ENCODE data around the gene PSMA6. TPM values are rescaled to one million over a fixed set of nuclear protein-coding genes. Genes with fewer than 3 reads are reported as not detected.

The PSMA6 gene
- total and polyA plus RNA-seq, 2 of the 13 experiments (the other 11 are each of a cell fraction or from before 2014, with no cell fraction given) = 525 to 1,109 TPM

DNA sequence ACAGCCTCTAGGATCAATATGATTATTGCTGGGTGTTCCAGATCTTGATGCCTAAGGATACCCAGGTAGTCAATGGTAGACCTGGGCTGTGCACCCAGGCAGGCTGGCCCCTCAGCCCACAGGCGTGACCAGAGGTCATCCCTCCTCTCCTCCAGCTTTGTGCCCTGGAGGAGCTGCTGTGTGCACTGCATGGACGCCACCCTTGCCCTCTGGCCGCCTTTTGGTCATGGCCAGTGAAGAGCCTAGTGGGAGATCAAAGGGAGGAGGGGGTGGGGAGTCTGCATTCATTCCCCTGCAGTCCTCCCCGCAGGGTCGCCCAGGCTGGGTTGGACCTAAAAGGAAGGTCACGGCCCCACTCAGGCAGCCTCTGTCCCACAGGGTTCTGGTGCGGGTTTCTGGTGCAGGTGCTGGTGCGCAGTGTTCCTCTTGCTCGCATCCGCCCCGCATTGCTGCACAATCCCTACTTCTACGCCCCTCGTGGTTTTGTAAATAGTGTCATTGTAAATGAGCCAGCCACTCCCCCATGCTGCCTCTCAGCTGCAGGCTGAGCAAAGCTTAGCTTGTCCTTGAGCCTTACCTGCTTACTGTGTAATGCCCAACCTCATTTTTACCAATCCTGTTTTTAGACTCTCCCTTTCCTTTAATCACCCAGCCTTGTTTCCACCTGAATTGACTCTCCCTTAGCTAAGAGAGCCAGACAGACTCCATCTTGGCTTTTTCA lies 55.3 kb downstream of the PSMA6 start (continued):
- TF ChIP-seq, protein P1, sequence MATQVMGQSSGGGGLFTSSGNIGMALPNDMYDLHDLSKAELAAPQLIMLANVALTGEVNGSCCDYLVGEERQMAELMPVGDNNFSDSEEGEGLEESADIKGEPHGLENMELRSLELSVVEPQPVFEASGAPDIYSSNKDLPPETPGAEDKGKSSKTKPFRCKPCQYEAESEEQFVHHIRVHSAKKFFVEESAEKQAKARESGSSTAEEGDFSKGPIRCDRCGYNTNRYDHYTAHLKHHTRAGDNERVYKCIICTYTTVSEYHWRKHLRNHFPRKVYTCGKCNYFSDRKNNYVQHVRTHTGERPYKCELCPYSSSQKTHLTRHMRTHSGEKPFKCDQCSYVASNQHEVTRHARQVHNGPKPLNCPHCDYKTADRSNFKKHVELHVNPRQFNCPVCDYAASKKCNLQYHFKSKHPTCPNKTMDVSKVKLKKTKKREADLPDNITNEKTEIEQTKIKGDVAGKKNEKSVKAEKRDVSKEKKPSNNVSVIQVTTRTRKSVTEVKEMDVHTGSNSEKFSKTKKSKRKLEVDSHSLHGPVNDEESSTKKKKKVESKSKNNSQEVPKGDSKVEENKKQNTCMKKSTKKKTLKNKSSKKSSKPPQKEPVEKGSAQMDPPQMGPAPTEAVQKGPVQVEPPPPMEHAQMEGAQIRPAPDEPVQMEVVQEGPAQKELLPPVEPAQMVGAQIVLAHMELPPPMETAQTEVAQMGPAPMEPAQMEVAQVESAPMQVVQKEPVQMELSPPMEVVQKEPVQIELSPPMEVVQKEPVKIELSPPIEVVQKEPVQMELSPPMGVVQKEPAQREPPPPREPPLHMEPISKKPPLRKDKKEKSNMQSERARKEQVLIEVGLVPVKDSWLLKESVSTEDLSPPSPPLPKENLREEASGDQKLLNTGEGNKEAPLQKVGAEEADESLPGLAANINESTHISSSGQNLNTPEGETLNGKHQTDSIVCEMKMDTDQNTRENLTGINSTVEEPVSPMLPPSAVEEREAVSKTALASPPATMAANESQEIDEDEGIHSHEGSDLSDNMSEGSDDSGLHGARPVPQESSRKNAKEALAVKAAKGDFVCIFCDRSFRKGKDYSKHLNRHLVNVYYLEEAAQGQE (IDR thresholded peaks at IDR 0.05; ENCODE audit: borderline replicate concordance in 1 of 2, low read depth in 1 of 2, low read length in 2 of 2) = peak in 1 of 2 experiments; percentile 59; a peak in 1 of 4 replicates
- TF ChIP-seq, protein P2, sequence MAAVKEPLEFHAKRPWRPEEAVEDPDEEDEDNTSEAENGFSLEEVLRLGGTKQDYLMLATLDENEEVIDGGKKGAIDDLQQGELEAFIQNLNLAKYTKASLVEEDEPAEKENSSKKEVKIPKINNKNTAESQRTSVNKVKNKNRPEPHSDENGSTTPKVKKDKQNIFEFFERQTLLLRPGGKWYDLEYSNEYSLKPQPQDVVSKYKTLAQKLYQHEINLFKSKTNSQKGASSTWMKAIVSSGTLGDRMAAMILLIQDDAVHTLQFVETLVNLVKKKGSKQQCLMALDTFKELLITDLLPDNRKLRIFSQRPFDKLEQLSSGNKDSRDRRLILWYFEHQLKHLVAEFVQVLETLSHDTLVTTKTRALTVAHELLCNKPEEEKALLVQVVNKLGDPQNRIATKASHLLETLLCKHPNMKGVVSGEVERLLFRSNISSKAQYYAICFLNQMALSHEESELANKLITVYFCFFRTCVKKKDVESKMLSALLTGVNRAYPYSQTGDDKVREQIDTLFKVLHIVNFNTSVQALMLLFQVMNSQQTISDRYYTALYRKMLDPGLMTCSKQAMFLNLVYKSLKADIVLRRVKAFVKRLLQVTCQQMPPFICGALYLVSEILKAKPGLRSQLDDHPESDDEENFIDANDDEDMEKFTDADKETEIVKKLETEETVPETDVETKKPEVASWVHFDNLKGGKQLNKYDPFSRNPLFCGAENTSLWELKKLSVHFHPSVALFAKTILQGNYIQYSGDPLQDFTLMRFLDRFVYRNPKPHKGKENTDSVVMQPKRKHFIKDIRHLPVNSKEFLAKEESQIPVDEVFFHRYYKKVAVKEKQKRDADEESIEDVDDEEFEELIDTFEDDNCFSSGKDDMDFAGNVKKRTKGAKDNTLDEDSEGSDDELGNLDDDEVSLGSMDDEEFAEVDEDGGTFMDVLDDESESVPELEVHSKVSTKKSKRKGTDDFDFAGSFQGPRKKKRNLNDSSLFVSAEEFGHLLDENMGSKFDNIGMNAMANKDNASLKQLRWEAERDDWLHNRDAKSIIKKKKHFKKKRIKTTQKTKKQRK (IDR thresholded peaks at IDR 0.05; ENCODE audit: low read length) = no peak
- peak; percentile 68 for TF ChIP-seq YY1 (IDR thresholded peaks at IDR 0.05; ENCODE audit: insufficient read depth, insufficient replicate concordance, low read depth, low read length)
- peak; percentile 99 for TF ChIP-seq ESRRA (CRISPR knock-in tag; IDR thresholded peaks at IDR 0.05; ENCODE audit: low read depth)
- TF ChIP-seq ZSCAN25 (CRISPR knock-in tag; IDR thresholded peaks at IDR 0.05) = peak; percentile 93
- TF ChIP-seq, protein P3, sequence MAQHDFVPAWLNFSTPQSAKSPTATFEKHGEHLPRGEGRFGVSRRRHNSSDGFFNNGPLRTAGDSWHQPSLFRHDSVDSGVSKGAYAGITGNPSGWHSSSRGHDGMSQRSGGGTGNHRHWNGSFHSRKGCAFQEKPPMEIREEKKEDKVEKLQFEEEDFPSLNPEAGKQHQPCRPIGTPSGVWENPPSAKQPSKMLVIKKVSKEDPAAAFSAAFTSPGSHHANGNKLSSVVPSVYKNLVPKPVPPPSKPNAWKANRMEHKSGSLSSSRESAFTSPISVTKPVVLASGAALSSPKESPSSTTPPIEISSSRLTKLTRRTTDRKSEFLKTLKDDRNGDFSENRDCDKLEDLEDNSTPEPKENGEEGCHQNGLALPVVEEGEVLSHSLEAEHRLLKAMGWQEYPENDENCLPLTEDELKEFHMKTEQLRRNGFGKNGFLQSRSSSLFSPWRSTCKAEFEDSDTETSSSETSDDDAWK (CRISPR knock-in tag; IDR thresholded peaks at IDR 0.05) = no peak
- TF ChIP-seq BCL6 (CRISPR knock-in tag; IDR thresholded peaks at IDR 0.05) = peak; percentile 96
- TF ChIP-seq, protein P4, sequence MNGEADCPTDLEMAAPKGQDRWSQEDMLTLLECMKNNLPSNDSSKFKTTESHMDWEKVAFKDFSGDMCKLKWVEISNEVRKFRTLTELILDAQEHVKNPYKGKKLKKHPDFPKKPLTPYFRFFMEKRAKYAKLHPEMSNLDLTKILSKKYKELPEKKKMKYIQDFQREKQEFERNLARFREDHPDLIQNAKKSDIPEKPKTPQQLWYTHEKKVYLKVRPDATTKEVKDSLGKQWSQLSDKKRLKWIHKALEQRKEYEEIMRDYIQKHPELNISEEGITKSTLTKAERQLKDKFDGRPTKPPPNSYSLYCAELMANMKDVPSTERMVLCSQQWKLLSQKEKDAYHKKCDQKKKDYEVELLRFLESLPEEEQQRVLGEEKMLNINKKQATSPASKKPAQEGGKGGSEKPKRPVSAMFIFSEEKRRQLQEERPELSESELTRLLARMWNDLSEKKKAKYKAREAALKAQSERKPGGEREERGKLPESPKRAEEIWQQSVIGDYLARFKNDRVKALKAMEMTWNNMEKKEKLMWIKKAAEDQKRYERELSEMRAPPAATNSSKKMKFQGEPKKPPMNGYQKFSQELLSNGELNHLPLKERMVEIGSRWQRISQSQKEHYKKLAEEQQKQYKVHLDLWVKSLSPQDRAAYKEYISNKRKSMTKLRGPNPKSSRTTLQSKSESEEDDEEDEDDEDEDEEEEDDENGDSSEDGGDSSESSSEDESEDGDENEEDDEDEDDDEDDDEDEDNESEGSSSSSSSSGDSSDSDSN (CRISPR knock-in tag; IDR thresholded peaks at IDR 0.05) = peak; percentile 93
- TF ChIP-seq, protein P5, sequence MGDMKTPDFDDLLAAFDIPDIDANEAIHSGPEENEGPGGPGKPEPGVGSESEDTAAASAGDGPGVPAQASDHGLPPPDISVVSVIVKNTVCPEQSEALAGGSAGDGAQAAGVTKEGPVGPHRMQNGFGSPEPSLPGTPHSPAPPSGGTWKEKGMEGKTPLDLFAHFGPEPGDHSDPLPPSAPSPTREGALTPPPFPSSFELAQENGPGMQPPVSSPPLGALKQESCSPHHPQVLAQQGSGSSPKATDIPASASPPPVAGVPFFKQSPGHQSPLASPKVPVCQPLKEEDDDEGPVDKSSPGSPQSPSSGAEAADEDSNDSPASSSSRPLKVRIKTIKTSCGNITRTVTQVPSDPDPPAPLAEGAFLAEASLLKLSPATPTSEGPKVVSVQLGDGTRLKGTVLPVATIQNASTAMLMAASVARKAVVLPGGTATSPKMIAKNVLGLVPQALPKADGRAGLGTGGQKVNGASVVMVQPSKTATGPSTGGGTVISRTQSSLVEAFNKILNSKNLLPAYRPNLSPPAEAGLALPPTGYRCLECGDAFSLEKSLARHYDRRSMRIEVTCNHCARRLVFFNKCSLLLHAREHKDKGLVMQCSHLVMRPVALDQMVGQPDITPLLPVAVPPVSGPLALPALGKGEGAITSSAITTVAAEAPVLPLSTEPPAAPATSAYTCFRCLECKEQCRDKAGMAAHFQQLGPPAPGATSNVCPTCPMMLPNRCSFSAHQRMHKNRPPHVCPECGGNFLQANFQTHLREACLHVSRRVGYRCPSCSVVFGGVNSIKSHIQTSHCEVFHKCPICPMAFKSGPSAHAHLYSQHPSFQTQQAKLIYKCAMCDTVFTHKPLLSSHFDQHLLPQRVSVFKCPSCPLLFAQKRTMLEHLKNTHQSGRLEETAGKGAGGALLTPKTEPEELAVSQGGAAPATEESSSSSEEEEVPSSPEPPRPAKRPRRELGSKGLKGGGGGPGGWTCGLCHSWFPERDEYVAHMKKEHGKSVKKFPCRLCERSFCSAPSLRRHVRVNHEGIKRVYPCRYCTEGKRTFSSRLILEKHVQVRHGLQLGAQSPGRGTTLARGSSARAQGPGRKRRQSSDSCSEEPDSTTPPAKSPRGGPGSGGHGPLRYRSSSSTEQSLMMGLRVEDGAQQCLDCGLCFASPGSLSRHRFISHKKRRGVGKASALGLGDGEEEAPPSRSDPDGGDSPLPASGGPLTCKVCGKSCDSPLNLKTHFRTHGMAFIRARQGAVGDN (CRISPR knock-in tag; IDR thresholded peaks at IDR 0.05) = peak; percentile 100
- TF ChIP-seq FOXA1 (IDR thresholded peaks at IDR 0.05) = peak; percentile 3; the same call in 1 of the 2 replicates
- peak; percentile 98 for TF ChIP-seq FOXA1 (CRISPR knock-in tag; IDR thresholded peaks at IDR 0.05)
- TF ChIP-seq ZNF562 (CRISPR knock-in tag; IDR thresholded peaks at IDR 0.05; ENCODE audit: borderline replicate concordance) = no peak
- TF ChIP-seq ZNF253 (CRISPR knock-in tag; IDR thresholded peaks at IDR 0.05; ENCODE audit: borderline replicate concordance) = peak; percentile 87; the same call in 1 of the 2 replicates
